ENCODE measurements around the gene CACNB3.

The CACNB3 gene

GRCh38 chr12:48788854-48789775, 29.2 kb upstream of the CACNB3 start, which contains the start of gene ADCY6:
ADCY6 (minus strand) TSS chr12:48789089; CDS start chr12:48783434, 5,655 bp downstream.
- no peak for DNase-seq

GRCh38 chr12:48789858-48790326, 28.4 kb upstream of the CACNB3 start:
- DNase-seq: no peak

GRCh38 chr12:48793696-48794095, 24.6 kb upstream of the CACNB3 start:
- DNase-seq: no peak

GRCh38 chr12:48794870-48795269, 23.4 kb upstream of the CACNB3 start:
- no peak for DNase-seq

- DNase-seq: peak; percentile 28 to 50
Measured at GRCh38 chr12:48795550-48796455, 22.5 kb upstream of the CACNB3 start.

GRCh38 chr12:48796976-48797375, 21.3 kb upstream of the CACNB3 start:
- DNase-seq: peak in 1 of 2 experiments; percentile 29

- DNase-seq: no peak
Measured at GRCh38 chr12:48800457-48800856, 17.8 kb upstream of the CACNB3 start.

- DNase-seq: no peak
Measured at GRCh38 chr12:48800971-48801370, 17.3 kb upstream of the CACNB3 start.

- DNase-seq: no peak
Measured at GRCh38 chr12:48803675-48804074, 14.6 kb upstream of the CACNB3 start.

GRCh38 chr12:48807981-48808380, 10.3 kb upstream of the CACNB3 start:
- no peak for DNase-seq

- DNase-seq: no peak
Measured at GRCh38 chr12:48810903-48811431, 7.3 kb upstream of the CACNB3 start.

- DNase-seq: no peak
Measured at GRCh38 chr12:48811437-48812090, 6.7 kb upstream of the CACNB3 start.

GRCh38 chr12:48812389-48812788, 5.9 kb upstream of the CACNB3 start:
- DNase-seq: no peak

- peak in 1 of 2 experiments; percentile 15 for DNase-seq
Measured at GRCh38 chr12:48813465-48814261, 4.6 kb upstream of the CACNB3 start.

- peak; percentile 53 to 67 for DNase-seq
Measured at GRCh38 chr12:48814262-48815125, 3.8 kb upstream of the CACNB3 start.

- peak; percentile 75 to 78 for DNase-seq
Measured at GRCh38 chr12:48815126-48816110, 2.9 kb upstream of the CACNB3 start.

GRCh38 chr12:48816143-48816854, 2.0 kb upstream of the CACNB3 start:
- DNase-seq: no peak

GRCh38 chr12:48818831-48819590, 715 bp downstream of the CACNB3 start:
- no peak for DNase-seq

Data from AML-193 (cell line).